Endometrium (tissue), 2 donors: ENCODE measurements around the gene ADAMTSL1.
A peak's percentile ranks its signal among the peaks of the same experiment; 100 is the strongest.

ENCODE experiments used
- FAIRE-seq: peaks from 2 replicates; lab custom pipeline; 2012; peaks lifted over from hg19 to GRCh38; lab: Jason Lieb, UNC
- donor health status: control.
- donor health status: control.

Gene ADAMTSL1

DNA sequence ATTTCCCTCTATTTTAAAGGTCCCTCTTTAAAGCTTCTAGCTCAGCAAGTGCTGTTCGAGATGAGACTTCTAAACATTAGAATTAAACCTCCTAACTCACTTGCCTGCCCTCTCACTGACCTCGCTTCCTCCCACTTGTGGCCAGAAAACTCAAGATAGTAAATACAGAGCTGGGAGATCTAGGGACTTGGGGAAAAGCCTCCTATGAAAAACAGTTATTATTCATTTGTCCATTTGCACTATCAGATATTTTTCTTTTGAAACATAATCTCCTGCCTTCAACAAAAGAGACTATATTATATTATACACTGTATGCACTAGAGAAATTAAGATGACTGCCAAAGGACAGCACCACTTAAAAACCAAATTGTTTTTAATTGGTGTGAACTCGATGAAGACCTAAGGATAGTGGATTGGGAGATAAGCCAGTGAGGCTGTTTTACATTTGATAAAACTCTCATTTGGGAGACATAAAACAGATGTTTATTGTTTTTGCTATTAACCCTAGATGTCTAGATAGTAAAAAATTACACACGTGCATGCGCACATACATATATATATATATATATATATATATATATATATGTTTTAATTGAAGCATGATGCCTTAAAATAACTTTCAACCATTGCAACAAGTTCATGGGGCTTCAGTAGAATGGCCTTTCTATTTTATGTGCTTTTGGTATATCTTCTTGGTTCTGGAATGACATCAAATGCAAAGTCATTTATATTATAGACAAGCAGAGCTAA, 229.4 kb downstream of the ADAMTSL1 start:
- peak; percentile 87 for FAIRE-seq

DNA sequence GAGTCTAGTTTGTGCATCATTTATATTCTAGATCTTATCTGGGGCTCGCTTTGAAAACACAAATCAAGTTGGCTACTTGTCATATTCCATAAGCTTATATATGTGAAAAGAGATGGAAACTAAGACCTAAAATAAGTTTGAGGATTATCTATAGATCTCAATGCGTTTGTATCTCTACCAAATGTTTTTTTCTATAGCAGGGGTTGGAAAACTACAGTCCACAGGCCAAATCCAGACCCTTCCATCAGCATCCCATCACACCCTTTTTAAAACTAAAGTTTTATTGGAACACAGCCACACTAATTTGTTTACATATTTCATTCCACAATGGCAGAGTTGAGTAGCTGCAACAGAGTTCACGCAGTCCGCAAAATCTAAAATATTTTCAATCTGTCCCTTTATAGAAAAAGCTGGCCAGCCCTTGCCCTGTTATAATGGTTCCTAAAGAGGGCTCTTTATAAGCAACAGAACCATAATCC, 230.0 kb downstream of the ADAMTSL1 start:
- FAIRE-seq, result no peak

DNA sequence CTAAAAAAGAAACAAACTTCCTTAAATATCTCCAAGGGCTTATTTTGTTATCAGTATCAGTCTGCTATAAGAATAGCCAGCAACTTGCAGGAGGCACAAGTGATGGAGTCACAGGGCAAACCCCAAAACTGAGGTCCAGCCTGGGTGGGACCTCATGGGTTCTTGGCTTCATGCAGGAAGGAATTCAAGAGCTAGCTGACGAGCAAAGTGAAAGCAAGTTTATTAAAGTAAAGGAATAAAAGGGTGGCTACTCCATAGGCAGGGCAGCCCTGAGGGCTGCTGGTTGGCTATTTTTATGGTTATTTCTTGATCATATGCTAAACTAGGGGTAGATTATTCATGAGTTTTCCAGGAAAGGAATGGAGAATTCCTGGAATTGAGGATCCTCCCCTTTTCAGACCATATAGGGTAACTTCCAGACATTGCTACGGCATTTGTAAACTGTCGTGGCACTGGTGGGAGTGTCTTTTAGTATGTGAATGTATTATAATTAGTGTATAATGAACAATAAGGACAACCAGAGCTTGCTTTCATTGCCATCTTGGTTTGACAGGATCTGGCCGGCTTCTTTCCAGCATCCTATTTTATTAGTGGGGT, 231.9 kb downstream of the ADAMTSL1 start:
- no peak for FAIRE-seq

DNA sequence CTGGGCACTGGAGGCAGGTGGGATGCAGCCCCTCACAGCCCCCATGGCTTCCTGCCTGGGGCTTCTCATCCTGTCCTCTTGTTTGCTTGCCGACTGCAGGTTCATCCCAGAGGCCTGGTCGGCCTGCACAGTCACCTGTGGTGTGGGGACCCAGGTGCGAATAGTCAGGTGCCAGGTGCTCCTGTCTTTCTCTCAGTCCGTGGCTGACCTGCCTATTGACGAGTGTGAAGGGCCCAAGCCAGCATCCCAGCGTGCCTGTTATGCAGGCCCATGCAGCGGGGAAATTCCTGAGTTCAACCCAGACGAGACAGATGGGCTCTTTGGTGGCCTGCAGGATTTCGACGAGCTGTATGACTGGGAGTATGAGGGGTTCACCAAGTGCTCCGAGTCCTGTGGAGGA, 232.7 kb downstream of the ADAMTSL1 start:
- no peak for FAIRE-seq

DNA sequence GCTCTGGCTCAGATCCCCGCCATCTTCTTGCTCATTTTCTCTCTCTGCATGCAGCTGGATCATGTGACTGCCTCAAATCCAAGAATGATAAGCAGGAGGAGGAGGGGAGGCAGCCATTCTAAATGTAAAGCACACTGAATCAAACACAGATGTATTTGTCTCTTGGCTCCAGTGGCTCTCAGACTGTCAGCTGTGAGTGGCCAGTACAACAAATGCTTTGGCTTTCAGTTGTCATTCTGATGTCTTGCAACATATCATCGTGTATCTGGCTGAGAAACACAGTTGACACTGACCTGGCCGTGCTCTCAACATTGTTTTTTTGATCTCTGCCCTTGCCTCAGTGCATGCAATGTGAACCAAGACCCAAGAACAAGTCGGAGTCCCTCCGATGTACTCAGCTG, 233.1 kb downstream of the ADAMTSL1 start:
- no peak for FAIRE-seq

DNA sequence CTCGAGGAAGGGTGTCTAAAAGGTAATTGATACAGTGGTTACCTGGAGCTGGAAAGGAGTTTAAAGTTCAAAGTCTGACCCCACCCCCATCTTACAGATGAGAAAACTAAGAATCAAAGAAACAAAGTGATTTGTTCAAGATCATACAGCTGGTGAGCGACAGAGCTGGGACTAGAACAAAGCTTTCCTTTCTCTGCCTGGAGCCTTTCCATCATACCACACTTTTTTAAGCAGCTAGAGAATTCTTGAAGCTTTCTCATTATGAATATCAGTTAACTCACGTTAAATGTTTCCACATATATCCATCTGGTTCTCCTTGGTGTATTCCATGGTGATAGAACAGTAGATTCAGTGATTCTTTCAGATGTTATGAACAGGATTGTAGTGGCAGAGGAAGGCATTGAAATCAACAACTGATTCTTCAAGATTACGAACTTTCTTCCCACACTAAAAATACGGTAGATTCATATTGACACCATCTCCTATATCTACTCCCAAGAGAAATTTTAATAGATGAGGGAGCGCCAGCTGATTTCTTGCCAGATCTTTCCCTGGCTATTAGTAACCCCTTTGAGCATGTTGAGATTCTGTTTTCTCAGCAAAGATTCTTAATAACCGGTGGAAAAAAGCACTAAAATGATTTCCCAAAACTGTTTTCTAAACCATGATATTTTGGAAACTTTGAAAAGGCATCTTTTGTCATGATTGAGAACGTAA, 233.7 kb downstream of the ADAMTSL1 start:
- peak; percentile 31 for FAIRE-seq

DNA sequence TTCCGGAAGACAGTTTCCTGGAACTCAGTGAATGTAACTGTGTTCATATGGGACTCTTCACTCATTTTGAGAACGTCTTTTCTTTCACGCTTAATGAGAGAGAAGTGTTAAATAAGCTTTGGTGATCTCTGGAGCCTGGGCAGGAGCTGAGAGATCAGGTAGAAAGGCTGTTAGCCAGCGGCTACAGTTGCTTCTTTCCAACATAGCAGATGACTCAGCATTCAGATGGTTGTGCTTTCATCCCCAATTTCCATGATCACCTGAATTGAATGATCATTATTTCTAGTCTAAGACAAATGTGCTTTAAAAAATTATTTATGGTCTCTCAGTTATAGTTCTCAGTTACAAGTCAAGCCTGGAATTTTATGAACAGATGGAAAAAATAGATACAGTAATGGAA, 234.5 kb downstream of the ADAMTSL1 start:
- FAIRE-seq, result no peak

DNA sequence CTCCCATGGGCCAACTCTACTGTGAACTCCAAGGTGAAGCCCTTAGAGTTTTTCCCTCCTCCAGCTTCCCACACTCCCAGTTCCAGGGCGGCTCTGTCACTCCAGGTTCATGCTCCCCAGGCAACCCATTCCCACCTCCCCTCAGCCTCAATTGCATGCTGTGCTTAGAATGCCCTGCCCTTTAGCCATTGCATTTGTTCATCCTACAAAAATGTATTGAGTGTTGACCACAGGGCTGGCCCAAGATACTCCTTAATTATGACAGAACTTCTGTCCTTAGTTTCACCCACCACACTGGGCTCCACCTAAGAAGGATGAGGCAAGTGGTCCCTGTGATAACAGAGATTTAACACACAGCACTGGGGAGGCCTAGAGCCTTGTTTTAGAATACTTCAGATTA, 236.1 kb downstream of the ADAMTSL1 start:
- no peak for FAIRE-seq

DNA sequence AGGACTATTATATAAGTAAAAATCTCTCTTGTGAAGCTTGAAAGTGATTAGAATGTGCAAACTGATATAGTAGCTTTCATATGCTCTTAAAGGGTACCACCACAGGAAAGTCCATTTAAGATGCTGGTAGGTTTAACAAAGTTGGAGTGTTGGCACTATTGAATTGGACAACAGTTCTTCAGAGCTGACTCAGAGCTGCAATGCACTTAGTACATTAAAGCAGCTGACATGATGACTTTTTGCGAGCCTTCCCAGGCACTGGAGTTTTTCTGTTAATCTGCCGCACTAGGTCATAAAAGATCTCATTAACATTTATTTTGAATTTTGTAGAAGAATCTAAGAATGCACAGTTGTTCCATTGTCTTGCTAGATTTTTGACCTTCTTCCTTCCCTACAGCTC, 243.8 kb downstream of the ADAMTSL1 start:
- FAIRE-seq, result no peak

DNA sequence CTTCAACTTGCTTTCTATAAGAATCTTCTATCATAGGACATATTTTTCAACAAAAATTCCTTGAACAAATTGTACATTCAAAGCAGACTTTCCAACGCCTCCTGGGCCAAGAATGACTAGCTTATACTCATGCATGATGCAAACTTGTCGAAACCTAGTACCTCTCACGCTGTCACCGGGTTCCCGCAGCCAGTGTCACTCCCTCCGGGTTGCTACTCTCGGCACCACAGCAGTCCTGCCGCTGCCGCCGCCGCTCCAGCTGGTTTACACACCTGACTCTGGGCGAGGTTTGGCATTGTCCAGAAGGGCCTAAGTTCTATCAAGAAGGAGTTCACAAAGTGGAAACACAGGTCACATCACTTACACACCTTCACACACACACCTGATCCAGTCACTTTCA, 244.4 kb downstream of the ADAMTSL1 start:
- no peak for FAIRE-seq

DNA sequence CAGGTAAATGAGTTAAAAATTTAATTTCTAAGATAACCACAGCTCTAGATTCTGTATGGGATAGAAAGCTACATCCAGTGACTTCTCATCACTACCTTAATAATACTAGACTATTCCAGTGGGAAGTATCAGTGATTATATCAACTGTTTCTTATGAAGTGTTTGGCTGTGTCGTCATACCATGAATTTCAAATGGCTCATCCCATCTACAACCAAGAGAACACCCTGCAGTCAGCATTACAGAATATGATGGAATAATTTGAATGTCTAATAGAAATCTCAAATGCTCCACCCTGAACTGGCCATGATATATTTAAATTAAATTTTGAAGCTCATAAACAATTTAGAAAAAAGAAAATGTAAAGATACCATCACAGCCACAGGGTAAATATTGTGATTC, 245.0 kb downstream of the ADAMTSL1 start:
- FAIRE-seq, result no peak

DNA sequence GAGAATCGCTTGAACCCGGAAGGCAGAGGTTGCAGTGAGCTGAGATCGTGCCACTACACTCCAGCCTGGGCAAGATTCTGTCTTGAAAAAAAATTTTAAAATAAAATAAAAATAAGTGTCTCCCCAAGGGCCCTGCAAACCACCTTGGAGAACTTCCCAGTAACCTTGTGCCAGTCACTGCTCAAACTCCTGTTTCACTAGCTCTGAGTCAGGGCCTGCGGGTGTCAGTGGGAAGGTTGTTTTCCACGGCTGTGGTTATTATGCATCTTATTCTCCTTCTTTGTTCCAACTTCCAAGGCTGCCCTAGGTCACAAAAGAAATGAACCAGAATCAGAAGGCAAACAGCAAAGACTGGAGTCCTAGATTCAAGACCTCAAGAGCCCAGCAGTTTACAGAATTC, 246.7 kb downstream of the ADAMTSL1 start:
- no peak for FAIRE-seq

DNA sequence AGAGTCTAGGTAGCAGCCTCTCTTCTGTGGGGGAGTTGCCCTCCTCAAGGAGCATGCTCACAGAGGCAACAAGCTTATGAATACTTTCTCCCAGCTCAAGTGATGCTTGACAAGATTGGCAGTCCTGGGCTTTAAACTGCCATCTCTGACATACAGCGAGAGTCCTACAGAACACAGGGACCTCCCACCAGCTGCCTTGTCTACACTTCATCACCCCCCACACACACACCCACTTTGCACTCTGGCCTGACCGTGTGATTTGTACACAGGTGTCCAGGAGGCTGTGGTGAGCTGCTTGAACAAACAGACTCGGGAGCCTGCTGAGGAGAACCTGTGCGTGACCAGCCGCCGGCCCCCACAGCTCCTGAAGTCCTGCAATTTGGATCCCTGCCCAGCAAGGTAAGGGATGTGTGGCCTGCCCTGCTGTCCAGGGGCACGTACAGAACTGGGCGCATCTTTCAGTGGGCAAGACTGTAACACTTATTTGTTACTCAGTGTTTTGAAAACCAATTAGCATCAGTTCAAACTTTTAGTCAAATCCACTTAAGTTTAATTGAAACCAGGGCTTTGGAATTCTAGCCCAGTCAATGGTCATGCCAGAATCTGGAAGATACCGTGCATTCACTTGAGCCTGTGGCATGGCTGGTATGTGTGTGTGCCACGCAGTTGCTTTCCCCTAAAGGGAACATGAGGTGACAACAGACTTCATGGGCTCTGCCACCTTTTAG, 247.5 kb downstream of the ADAMTSL1 start:
- no peak for FAIRE-seq

DNA sequence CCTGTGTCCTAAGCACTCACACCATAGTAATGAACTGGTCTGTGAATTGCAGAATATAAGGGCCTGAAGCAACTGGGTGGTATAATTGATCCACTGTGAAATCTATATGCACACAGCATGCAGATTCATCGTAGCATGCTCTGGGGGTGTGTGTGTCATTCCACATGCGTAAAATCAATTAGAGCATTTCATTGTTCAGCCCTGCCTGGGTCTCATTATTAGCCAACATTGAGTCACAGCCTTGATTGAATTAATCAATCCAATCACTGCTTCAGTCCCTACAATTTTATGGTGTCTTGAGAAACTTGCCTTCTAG, 248.0 kb downstream of the ADAMTSL1 start:
- FAIRE-seq, result no peak

DNA sequence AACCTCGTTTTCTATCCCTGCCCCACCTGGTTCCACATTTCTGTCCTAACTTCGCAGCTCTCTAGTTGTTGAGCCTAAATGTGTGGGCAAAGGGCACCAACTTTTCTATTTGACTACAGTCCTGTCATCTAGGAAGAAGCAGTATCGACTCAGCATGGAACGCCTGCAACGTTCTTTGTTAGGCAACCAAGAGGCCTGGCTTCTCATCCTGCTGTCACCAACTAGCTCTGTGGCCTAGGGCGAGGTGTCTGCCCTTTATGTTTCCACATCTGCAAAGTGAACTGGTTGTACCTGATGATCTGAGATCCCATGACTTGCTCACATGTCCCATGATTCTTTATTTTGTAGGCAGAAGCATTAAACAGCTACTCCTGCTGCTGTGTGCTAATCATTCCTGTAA, 248.9 kb downstream of the ADAMTSL1 start:
- no peak for FAIRE-seq

DNA sequence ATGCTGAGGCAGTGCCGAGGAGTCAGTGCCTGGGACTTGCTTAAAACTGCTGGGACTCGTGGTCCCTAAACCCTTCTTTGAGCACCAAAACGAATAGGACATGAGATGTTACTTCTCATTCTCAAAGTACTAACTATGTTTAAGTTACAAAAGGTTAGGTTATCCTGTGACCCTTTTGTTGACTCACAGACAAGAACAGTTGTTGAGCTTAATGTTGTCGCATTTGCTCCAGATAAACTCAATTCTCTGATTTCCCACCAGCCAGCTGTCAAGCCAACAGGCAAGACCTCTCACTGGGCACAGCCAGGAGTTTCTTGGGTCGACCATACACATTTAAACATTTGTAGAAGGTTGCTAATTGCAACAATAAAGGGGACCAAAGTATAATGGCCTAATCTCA, 249.4 kb downstream of the ADAMTSL1 start:
- no peak for FAIRE-seq

DNA sequence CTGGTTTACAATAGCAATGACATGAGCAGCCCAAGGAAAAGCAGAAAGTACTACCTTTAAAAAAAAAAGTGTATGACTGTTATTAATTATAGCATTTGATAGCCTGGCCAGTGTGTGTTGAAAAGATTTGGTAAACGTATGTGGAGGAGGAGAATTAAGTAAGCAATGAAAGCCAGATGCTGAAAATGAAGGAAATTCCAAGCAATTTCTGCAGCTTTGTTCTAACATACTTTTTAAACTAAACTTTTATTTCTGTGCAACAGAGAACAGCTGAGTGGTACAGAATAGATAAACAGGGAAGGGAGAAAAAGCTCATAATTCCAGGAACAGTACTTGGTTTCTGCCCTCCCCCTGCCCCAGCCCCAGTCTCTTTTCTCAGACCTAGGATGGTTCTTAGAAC, 252.6 kb downstream of the ADAMTSL1 start:
- FAIRE-seq, result peak; percentile 99

DNA sequence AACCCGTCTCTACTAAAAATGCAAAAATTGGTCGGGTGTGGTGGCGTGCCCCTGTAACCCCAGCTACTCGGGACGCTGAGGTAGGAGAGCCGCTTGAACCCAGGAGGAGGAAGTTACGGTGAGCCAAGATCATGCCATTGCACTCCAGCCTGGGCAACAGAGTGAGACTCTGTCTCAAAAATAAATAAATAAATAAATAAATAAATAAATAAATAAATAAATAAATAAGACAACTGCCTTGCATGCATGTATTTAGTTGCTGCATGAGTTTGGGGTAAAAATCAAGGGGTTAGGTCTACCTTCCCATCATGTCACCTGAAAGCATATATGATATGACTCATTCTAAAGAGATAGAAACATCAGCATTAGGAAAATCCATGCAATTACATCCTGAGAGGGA, 254.0 kb downstream of the ADAMTSL1 start:
- FAIRE-seq, result no peak

DNA sequence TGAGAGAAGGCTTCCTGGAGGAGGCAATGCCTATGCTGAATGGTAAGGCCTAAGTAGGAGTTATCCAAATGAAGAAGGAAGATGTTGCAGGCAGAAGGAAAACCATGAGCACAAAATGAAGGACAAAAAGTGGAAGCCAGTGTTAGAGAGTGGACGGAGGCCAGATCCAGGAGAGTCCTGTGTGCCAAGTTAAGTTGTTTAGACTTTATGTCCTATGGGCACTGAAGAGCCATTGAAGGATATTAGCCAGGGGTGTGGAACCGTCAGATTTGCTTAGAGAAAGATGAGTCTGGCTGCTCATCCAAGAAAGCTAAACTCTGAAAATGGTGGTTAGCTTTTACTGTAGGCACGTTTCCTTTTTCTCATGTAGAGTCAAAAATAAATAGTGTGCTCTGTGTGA, 254.7 kb downstream of the ADAMTSL1 start:
- FAIRE-seq, result no peak

DNA sequence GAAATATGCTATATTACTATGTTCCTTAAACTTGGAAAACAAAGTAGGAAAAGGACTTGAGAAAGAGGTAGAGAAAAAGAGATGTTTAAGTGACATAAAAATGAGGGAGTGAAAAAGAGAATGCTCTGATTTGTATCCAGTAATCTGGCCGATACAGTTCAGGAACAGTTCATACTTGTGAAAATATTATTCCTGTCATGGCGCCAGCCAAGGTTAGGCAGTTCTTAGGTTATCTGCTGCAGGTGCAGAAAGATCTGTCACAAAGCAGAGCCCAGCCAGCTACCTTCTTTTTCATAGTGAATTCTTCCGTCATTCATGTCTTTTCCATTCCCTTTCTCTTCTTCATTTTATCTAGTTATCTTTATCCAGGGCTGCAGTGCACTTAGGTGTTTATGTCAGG, 256.3 kb downstream of the ADAMTSL1 start:
- FAIRE-seq, result no peak

DNA sequence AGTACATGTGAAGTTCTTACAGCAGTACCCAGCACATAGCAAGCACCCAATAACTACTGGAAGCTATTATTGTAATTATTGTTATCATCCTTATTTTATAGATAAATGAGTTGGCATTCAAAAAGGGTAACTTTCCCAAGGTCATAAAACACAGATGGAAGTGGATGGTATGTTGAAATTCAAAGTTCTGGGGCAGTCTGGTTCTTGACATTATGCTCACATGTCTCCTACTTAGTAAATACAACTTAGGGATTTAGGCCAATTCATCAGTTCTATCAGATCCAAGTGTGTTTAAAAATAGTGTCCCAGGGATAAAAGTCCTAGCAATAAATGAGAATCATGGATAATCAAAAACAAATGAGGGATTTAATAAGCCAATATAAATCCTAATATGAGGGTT, 265.2 kb downstream of the ADAMTSL1 start:
- peak; percentile 85 for FAIRE-seq

DNA sequence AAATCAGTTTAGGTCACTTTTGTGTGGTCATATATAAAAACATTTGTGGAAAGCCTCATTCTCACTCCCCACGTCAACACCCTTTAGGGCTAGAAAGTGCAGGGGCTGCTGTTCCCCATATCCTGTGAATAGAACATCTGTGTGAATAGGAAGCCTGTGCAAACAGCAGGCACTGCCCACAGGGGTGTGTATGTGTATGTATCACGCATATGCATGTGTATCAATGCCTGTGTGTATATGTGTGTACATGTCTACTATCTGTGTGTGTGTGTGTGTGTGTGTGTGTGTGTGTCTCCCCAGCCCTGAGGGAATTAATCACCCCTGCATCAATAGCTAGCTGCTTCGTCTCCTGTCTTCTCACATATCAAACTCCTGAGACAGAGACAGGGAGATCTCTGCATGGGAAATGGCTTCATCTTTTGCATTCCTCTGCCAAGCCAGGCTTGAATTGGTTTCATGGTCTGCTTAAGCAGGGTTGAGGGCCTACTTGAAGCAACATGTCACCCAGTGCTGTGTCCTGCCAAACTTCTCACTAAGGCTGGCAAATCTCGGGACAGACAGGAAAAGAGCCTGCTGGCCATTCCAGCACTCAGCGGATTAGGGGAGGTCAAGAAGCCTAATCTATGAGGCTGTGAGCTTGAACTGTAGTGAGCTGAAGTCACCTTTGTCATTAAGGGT, 265.8 kb downstream of the ADAMTSL1 start:
- no peak for FAIRE-seq
